Tibial nerve (tissue), 4 donors: ENCODE data around the gene NKX6-2.

Source experiments
- EP300 ChIP-seq, 2 donors: sonication (generic); formaldehyde crosslinking; IDR thresholded peaks; one replicate each; pipeline ENCODE4 v1.6.1; 2017; ENCODE audit warnings: antibody characterized with exemption in 2 of 2, mild to moderate bottlenecking in 1 of 2
- POLR2A ChIP-seq, 2 donors: fragments of 450-650 bp; IDR thresholded peaks; one replicate each; pipeline ENCODE4 v1.6.1; 2017; ENCODE audit warnings: antibody characterized with exemption in 2 of 2, mild to moderate bottlenecking in 2 of 2, moderate library complexity in 2 of 2
- TF ChIP-seq, protein P1 (sequence below), 5 experiments: fragments of 200-600 bp in 3 of 5; fragments of 450-650 bp in 2 of 5; sonication (generic) in 3 of 5; IDR thresholded peaks; one replicate each; pipeline ENCODE4 v1.5.1; 2016 to 2019; ENCODE audit warnings: antibody characterized with exemption in 5 of 5, mild to moderate bottlenecking in 3 of 5, moderate library complexity in 2 of 5

DNA sequence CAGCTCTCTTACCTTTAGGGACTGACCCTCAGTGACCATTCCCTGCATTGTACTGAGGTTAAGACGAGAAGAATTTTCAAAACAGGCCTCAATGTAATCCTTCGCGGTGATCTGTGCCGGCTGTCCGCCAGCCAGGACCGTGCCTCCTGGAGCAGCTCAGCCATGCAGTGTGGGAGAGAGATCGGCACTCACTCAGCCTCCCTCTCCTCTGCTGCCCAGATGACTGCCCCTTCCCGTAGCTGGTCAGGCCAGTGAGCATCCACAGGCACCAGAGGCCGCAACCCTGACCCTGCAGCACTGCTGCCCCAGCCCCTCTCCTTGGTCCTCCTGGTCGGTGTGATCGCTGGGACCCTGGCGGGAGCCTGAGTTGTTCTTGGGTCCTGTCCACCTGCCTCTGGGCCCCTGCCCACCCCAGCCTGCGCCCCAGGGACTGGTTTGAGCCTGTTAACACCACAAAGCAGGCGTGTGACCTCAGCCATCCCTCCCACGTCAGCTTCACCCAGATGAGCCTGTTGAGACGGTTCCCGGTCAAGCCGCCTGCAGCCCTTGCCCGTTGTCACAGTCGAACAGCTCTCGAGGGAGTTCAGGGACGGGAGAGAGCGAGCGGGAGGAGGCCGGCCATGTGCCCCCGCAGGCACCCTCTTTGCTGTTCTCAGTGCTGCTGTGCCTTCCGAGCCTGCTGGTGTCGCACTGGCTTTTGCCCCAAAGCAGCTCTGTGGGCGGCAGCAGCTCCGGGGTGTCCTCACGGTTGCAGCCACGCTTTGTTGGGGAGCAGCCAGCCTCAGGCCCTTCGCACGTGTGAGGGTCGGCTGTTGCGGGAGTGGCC is 37.2 kb downstream of the NKX6-2 start:
- TF ChIP-seq, protein P1, sequence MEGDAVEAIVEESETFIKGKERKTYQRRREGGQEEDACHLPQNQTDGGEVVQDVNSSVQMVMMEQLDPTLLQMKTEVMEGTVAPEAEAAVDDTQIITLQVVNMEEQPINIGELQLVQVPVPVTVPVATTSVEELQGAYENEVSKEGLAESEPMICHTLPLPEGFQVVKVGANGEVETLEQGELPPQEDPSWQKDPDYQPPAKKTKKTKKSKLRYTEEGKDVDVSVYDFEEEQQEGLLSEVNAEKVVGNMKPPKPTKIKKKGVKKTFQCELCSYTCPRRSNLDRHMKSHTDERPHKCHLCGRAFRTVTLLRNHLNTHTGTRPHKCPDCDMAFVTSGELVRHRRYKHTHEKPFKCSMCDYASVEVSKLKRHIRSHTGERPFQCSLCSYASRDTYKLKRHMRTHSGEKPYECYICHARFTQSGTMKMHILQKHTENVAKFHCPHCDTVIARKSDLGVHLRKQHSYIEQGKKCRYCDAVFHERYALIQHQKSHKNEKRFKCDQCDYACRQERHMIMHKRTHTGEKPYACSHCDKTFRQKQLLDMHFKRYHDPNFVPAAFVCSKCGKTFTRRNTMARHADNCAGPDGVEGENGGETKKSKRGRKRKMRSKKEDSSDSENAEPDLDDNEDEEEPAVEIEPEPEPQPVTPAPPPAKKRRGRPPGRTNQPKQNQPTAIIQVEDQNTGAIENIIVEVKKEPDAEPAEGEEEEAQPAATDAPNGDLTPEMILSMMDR (IDR thresholded peaks at IDR 0.05): no peak
- TF ChIP-seq POLR2A (IDR thresholded peaks at IDR 0.05) (no peak), EP300 (IDR thresholded peaks at IDR 0.05) (no peak)
